Measurements from ENCODE around the gene FSTL4. TPM values are rescaled to one million over a fixed set of nuclear protein-coding genes. Genes with fewer than 3 reads are reported as not detected.

Gene FSTL4
- total RNA-seq, 1 experiment from 2014 or later = 2.7 TPM

GRCh38 chr5:133333326-133334150, 278.8 kb downstream of the FSTL4 start:
- no peak for DNase-seq
- Histone ChIP-seq H3K4me1 (no peaks in the 10 kb centered on the region), H3K4me3 (ENCODE audit: low read depth, low read length) (no peak overlapping the region), H3K36me3 (ENCODE audit: control insufficient read depth, insufficient read depth, low read length) (no peaks in the 10 kb centered on the region), H3K27me3 (replicated peaks; ENCODE audit: control insufficient read depth, insufficient read depth, low read length) (no peaks in the 10 kb centered on the region; the same call in 1 of the 2 replicates), H3K9me3 (no peaks in the 10 kb centered on the region)
- H3K27ac Mint-ChIP-seq (ENCODE audit: unreplicated experiment) = no peak overlapping the region
- ChIA-PET POLR2A (no interaction called here), CTCF (no interaction called here)
- H3K4me1 Mint-ChIP-seq (ENCODE audit: low read depth, unreplicated experiment) = no peaks in the 10 kb centered on the region
- BruUV-seq (replicated peaks) = no TSS peak
- H3K27me3 Mint-ChIP-seq (ENCODE audit: insufficient read depth, unreplicated experiment) = peaks cover 2% of the 10 kb centered on the region
- H3K9me3 Mint-ChIP-seq (ENCODE audit: unreplicated experiment) = no peaks in the 10 kb centered on the region
- no peak for TF ChIP-seq CTCF (IDR thresholded peaks at IDR 0.05; ENCODE audit: insufficient read depth in 1 of 2, low read depth in 1 of 2, low read length in 1 of 2, severe bottlenecking in 1 of 2, unreplicated experiment in 1 of 2)
- H3K36me3 Mint-ChIP-seq (ENCODE audit: insufficient read depth, unreplicated experiment) = no peaks in the 10 kb centered on the region
- H3K4me3 Mint-ChIP-seq (ENCODE audit: unreplicated experiment) = no peak overlapping the region
- intact Hi-C loops (cut with micrococcal nuclease; ENCODE audit: unreplicated experiment) = no loop called here

GRCh38 chr5:133332439-133333024, 279.8 kb downstream of the FSTL4 start:
- CTCF ChIA-PET = no interaction called here
- POLR2A ChIA-PET = no interaction called here
- Histone ChIP-seq H3K4me1 (no peaks in the 10 kb centered on the region), H3K27me3 (replicated peaks; ENCODE audit: control insufficient read depth, insufficient read depth, low read length) (no peaks in the 10 kb centered on the region; the same call in 1 of the 2 replicates), H3K36me3 (ENCODE audit: control insufficient read depth, insufficient read depth, low read length) (no peaks in the 10 kb centered on the region), H3K4me3 (ENCODE audit: low read depth, low read length) (no peak overlapping the region), H3K9me3 (no peaks in the 10 kb centered on the region)
- no TSS peak for BruUV-seq (replicated peaks)
- Mint-ChIP-seq H3K4me3 (ENCODE audit: unreplicated experiment) (no peak overlapping the region), H3K36me3 (ENCODE audit: insufficient read depth, unreplicated experiment) (no peaks in the 10 kb centered on the region), H3K27ac (ENCODE audit: unreplicated experiment) (no peak overlapping the region), H3K27me3 (ENCODE audit: insufficient read depth, unreplicated experiment) (peaks cover 2% of the 10 kb centered on the region), H3K9me3 (ENCODE audit: unreplicated experiment) (no peaks in the 10 kb centered on the region), H3K4me1 (ENCODE audit: low read depth, unreplicated experiment) (no peaks in the 10 kb centered on the region)
- intact Hi-C loops (cut with micrococcal nuclease; ENCODE audit: unreplicated experiment) = no loop called here
- no peak for TF ChIP-seq CTCF (IDR thresholded peaks at IDR 0.05; ENCODE audit: insufficient read depth in 1 of 2, low read depth in 1 of 2, low read length in 1 of 2, severe bottlenecking in 1 of 2, unreplicated experiment in 1 of 2)
- DNase-seq = no peak

GRCh38 chr5:133331941-133332340, 280.4 kb downstream of the FSTL4 start:
- no peaks in the 10 kb centered on the region for H3K9me3 Mint-ChIP-seq (ENCODE audit: unreplicated experiment)
- no peak for DNase-seq
- intact Hi-C loops (cut with micrococcal nuclease; ENCODE audit: unreplicated experiment) = no loop called here
- peaks cover 2% of the 10 kb centered on the region for H3K27me3 Mint-ChIP-seq (ENCODE audit: insufficient read depth, unreplicated experiment)
- no peaks in the 10 kb centered on the region for H3K36me3 ChIP-seq (ENCODE audit: control insufficient read depth, insufficient read depth, low read length)
- H3K4me1 Mint-ChIP-seq (ENCODE audit: low read depth, unreplicated experiment) = no peaks in the 10 kb centered on the region
- H3K4me3 Mint-ChIP-seq (ENCODE audit: unreplicated experiment) = no peak overlapping the region
- no peaks in the 10 kb centered on the region for H3K9me3 ChIP-seq
- CTCF ChIA-PET = no interaction called here
- H3K27ac Mint-ChIP-seq (ENCODE audit: unreplicated experiment) = no peak overlapping the region
- no peaks in the 10 kb centered on the region for H3K4me1 ChIP-seq
- BruUV-seq (replicated peaks) = no TSS peak
- H3K36me3 Mint-ChIP-seq (ENCODE audit: insufficient read depth, unreplicated experiment) = no peaks in the 10 kb centered on the region
- H3K27me3 ChIP-seq (replicated peaks; ENCODE audit: control insufficient read depth, insufficient read depth, low read length) = no peaks in the 10 kb centered on the region; the same call in 1 of the 2 replicates
- POLR2A ChIA-PET = no interaction called here
- H3K4me3 ChIP-seq (ENCODE audit: low read depth, low read length) = no peak overlapping the region
- TF ChIP-seq CTCF (IDR thresholded peaks at IDR 0.05; ENCODE audit: insufficient read depth in 1 of 2, low read depth in 1 of 2, low read length in 1 of 2, severe bottlenecking in 1 of 2, unreplicated experiment in 1 of 2) = no peak
